Hepatocyte (in vitro differentiated cells): ENCODE results near the gene PTCD2. TPM values are rescaled to one million over a fixed set of nuclear protein-coding genes. Genes with fewer than 3 reads are reported as not detected.

Experiments used
- DNase-seq: peaks from one replicate; pipeline ENCODE4 v3.0.0-alpha.2; 2016; ENCODE audit warnings: low spot score
- H2AFZ ChIP-seq: fragments of 200-600 bp; sonication (generic); 2 replicates; pipeline ENCODE4 v1.6.0; 2016; ENCODE audit warnings: antibody characterized with exemption, mild to moderate bottlenecking
- H3K27ac ChIP-seq: fragments of 200-600 bp; sonication (generic); 2 replicates; pipeline ENCODE4 v1.5.1; 2016; ENCODE audit warnings: mild to moderate bottlenecking
- H3K27me3 ChIP-seq: fragments of 200-600 bp; sonication (generic); 2 replicates; pipeline ENCODE4 v1.6.1; 2016
- H3K36me3 ChIP-seq: fragments of 200-600 bp; sonication (generic); replicated peaks from 2 replicates; pipeline ENCODE4 v1.5.1; 2016; ENCODE audit warnings: low read depth; ENCODE audit not compliant: insufficient read depth
- H3K4me1 ChIP-seq: fragments of 200-600 bp; sonication (generic); 2 replicates; pipeline ENCODE4 v1.5.1; 2016; ENCODE audit warnings: mild to moderate bottlenecking, moderate library complexity; ENCODE audit not compliant: insufficient read depth
- H3K4me2 ChIP-seq: fragments of 200-600 bp; sonication (generic); 2 replicates; pipeline ENCODE4 v1.6.0; 2016
- H3K4me3 ChIP-seq: fragments of 200-600 bp; sonication (generic); 2 replicates; pipeline ENCODE4 v1.5.1; 2016; ENCODE audit warnings: mild to moderate bottlenecking
- H3K79me2 ChIP-seq: fragments of 200-600 bp; sonication (generic); 2 replicates; pipeline ENCODE4 v1.6.0; 2017; ENCODE audit warnings: mild to moderate bottlenecking
- H3K9me2 ChIP-seq: fragments of 200-600 bp; sonication (generic); replicated peaks from 2 replicates; pipeline ENCODE4 v1.6.0; 2017; ENCODE audit warnings: mild to moderate bottlenecking; ENCODE audit not compliant: insufficient read depth
- H3K9me3 ChIP-seq: fragments of 200-600 bp; sonication (generic); 2 replicates; pipeline ENCODE4 v1.5.1; 2016; ENCODE audit warnings: low read depth, mild to moderate bottlenecking
- H4K20me1 ChIP-seq: fragments of 200-600 bp; sonication (generic); 2 replicates; pipeline ENCODE4 v1.6.0; 2016; ENCODE audit warnings: mild to moderate bottlenecking; ENCODE audit not compliant: insufficient read depth, poor library complexity, severe bottlenecking
- EZH2 ChIP-seq: fragments of 200-600 bp; sonication (generic); IDR thresholded peaks from 2 replicates; pipeline ENCODE4 v1.6.1; 2016; ENCODE audit warnings: antibody characterized with exemption, mild to moderate bottlenecking, borderline replicate concordance
- EZH2phosphoT487 ChIP-seq: fragments of 200-600 bp; sonication (generic); IDR thresholded peaks from one replicate; pipeline ENCODE4 v1.6.1; 2018; ENCODE audit warnings: antibody characterized with exemption, mild to moderate bottlenecking, low read depth, moderate library complexity; ENCODE audit not compliant: unreplicated experiment, severe bottlenecking
- WGBS: methylation state at CpG from one replicate; pipeline ENCODE4 v1.1.6; 2016; ENCODE audit warnings: low lambda C conversion rate; ENCODE audit errors: missing lambda C conversion rate; 5-methylcytosine and 5-hydroxymethylcytosine counted together
- polyA plus RNA-seq: library from polyadenylated mRNA; unstranded; fragments of >200 nt; fragmentation: Nextera tagmentation; extraction: Ambion mirVana; gene quantifications from 2 replicates; pipeline ENCODE4 v1.2.1, GENCODE V29; 2016
- total RNA-seq: library from RNA; depleted of rRNA; stranded (reverse); fragments of >200 nt; gene quantifications from 2 replicates; pipeline ENCODE4 v1.2.3, GENCODE V29; 2014
- TF ChIP-seq, protein P1 (sequence below): fragments of 200-600 bp; sonication (generic); IDR thresholded peaks from 2 replicates; pipeline ENCODE4 v1.5.1; 2016; ENCODE audit warnings: antibody characterized with exemption, mild to moderate bottlenecking; ENCODE audit not compliant: poor library complexity

The PTCD2 gene, protein sequence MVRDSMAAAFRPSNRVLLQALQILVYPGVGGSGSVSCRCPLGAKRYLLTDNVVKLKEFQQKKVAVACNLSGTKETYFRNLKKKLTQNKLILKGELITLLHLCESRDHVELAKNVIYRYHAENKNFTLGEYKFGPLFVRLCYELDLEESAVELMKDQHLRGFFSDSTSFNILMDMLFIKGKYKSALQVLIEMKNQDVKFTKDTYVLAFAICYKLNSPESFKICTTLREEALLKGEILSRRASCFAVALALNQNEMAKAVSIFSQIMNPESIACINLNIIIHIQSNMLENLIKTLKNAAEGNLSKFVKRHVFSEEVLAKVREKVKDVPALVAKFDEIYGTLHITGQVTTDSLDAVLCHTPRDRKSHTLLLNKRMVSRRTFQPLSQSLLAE
- total RNA-seq (10.5 and 12.0 TPM in 2 replicates), polyA plus RNA-seq (5.8 and 6.7 TPM in 2 replicates)

DNA sequence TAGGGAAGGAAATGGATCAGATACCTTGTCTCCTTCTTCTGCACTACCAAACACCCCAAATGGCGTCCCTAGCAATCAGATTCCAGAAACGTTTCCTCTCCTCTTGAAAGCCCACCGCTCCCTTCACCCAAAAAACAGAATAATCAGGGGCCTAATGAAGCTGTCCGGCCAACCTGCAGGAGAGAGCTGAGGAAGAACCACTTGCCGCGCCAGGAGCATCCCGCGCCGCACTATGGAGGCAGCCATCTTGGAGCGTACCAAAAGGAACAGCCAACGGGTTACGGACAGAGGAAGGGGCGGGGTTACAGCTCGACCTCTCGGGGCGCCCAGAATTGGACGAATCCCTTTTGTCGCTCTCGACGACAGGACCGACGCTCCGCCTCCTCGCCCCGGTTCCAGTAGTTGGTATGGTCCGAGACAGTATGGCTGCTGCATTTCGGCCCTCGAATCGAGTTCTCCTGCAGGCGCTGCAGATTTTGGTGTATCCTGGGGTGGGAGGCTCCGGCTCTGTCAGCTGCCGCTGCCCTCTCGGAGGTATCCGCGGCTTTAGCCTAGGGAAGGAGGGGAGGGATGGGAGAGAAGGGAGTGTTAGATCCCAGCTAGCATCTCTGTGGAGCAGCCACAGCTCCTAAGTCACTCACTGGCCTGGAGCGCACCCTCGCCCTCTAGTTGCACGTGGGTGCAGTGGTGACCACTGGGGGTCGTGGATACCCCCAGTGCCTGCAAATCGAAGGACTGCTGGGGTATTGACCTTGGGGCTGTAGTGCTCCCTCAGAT lies at the start of gene PTCD2, which contains the start of gene MRPS27:
TSS of gene PTCD2 (plus strand) at position 398 of the 777 bp plus-strand sequence. CDS start at position 408, 10 bp downstream.
TSS of gene MRPS27 (minus strand) at position 265 of the 777 bp plus-strand sequence. CDS start at position 246, 19 bp downstream.
- H3K4me1 ChIP-seq: peaks cover 5% of the 10 kb centered on the region
- peak within 1 kb of the TSS; percentile 74 for H2AFZ ChIP-seq
- H3K4me2 ChIP-seq: peak within 1 kb of the TSS; percentile 85
- H3K36me3 ChIP-seq: no peaks in the 10 kb centered on the region
- H3K79me2 ChIP-seq: peaks cover 38% of the 10 kb centered on the region
- H4K20me1 ChIP-seq: no peaks in the 10 kb centered on the region
- no peaks in the 10 kb centered on the region for H3K9me3 ChIP-seq
- peak; percentile 99 for DNase-seq
- peak within 1 kb of the TSS; percentile 65 for H3K27ac ChIP-seq
- TF ChIP-seq, protein P1, sequence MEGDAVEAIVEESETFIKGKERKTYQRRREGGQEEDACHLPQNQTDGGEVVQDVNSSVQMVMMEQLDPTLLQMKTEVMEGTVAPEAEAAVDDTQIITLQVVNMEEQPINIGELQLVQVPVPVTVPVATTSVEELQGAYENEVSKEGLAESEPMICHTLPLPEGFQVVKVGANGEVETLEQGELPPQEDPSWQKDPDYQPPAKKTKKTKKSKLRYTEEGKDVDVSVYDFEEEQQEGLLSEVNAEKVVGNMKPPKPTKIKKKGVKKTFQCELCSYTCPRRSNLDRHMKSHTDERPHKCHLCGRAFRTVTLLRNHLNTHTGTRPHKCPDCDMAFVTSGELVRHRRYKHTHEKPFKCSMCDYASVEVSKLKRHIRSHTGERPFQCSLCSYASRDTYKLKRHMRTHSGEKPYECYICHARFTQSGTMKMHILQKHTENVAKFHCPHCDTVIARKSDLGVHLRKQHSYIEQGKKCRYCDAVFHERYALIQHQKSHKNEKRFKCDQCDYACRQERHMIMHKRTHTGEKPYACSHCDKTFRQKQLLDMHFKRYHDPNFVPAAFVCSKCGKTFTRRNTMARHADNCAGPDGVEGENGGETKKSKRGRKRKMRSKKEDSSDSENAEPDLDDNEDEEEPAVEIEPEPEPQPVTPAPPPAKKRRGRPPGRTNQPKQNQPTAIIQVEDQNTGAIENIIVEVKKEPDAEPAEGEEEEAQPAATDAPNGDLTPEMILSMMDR: peak; percentile 37
- no peak for TF ChIP-seq EZH2phosphoT487
- WGBS: 2% methylated on average over 40 of the region's 40 CpGs
- no peaks in the 10 kb centered on the region for H3K9me2 ChIP-seq
- H3K4me3 ChIP-seq: peak within 1 kb of the TSS; percentile 82
- no peaks in the 10 kb centered on the region for H3K27me3 ChIP-seq

DNA sequence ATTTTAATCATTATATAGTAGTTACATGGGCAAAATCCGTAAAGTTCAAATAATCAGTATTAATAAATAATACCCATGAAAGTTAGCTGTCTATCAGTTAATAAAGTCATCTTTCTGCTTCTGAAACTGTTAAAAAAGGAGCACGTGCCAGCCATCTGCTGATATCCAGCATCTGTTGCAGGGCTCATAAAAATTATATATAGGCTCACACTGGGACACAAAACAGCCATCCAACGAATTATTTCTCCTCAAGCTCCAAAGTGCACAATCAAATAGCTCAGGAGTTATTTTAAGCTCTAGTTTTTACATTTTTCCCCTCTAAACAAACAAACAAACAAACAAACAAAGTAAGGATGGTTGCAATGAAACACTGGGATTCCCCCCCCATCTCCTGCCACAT lies 48.5 kb upstream of the PTCD2 start:
- Histone ChIP-seq H3K27ac (no peak overlapping the region), H3K4me1 (no peaks in the 10 kb centered on the region), H3K36me3 (no peaks in the 10 kb centered on the region), H3K4me3 (no peak overlapping the region), H3K9me3 (no peaks in the 10 kb centered on the region), H3K9me2 (no peaks in the 10 kb centered on the region), H3K27me3 (no peaks in the 10 kb centered on the region), H4K20me1 (no peaks in the 10 kb centered on the region), H2AFZ (no peak overlapping the region), H3K79me2 (peaks cover 19% of the 10 kb centered on the region), H3K4me2 (no peak overlapping the region)
- no peak for TF ChIP-seq EZH2phosphoT487
- TF ChIP-seq, protein P1: no peak
- no peak for DNase-seq
- 63% methylated on average over 3 of the region's 3 CpGs for WGBS

DNA sequence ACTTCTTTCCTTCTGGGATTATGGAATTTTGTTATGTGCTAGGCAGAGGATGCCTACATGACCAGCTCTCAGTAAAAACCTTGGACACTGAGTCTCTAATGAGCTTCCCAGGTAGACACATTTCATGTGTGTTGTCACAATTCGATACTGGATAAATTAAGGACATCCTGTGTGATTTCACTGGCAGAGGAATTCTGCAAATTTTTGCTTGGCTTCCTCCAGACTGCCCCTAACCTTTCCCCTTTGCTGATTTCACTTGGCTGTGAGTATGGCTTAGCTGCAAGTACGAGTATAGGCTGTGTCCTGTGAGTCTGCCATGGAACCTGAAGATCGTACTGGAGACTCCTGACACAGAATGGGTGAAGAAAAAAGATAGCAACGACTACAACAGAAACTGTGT lies 47.8 kb upstream of the PTCD2 start:
- Histone ChIP-seq H3K27me3 (no peaks in the 10 kb centered on the region), H3K4me1 (no peaks in the 10 kb centered on the region), H3K27ac (no peak overlapping the region), H3K79me2 (peaks cover 19% of the 10 kb centered on the region), H2AFZ (no peak overlapping the region), H3K4me3 (no peak overlapping the region), H4K20me1 (no peaks in the 10 kb centered on the region), H3K4me2 (no peak overlapping the region), H3K9me2 (no peaks in the 10 kb centered on the region), H3K9me3 (no peaks in the 10 kb centered on the region), H3K36me3 (no peaks in the 10 kb centered on the region)
- DNase-seq: no peak
- 86% methylated on average over 4 of the region's 4 CpGs for WGBS
- no peak for TF ChIP-seq EZH2
- TF ChIP-seq EZH2phosphoT487: no peak
- TF ChIP-seq, protein P1: no peak
